Measurements from ENCODE around the gene KCNN4.

- TF ChIP-seq CTCF (IDR thresholded peaks at IDR 0.05) (no peak), POLR2A (IDR thresholded peaks at IDR 0.05) (no peak)
Observed at GRCh38 chr19:43743059-43743458, 37.7 kb downstream of the KCNN4 start.
